Ishikawa (cell line): ENCODE data around the gene STT3B.

Experiments
- EP300 ChIP-seq: IDR thresholded peaks from 2 replicates; pipeline ENCODE4 v1.6.1; 2012; ENCODE audit warnings: borderline replicate concordance
- TAF1 ChIP-seq: IDR thresholded peaks from 2 replicates; pipeline ENCODE4 v1.6.1; 2012; ENCODE audit warnings: low read depth, mild to moderate bottlenecking
- TEAD4 ChIP-seq: IDR thresholded peaks from 2 replicates; pipeline ENCODE4 v1.6.1; 2012
- YY1 ChIP-seq: IDR thresholded peaks from 2 replicates; pipeline ENCODE4 v1.6.1; 2012; ENCODE audit warnings: low read depth

- TF ChIP-seq TEAD4 (no peak), TAF1 (no peak), YY1 (no peak), EP300 (no peak)
Observed at GRCh38 chr3:31671451-31671850, 138.7 kb downstream of the STT3B start.
